ENCODE measurements around the gene DAND5. TPM values are rescaled to one million over a fixed set of nuclear protein-coding genes. Genes with fewer than 3 reads are reported as not detected.

DAND5 gene
- polyA plus RNA-seq, 1 experiment = not detected

- Histone ChIP-seq H3K27me3 (ENCODE audit: control insufficient read depth, insufficient read depth, low read length) (no peaks in the 10 kb centered on the region), H3K4me3 (ENCODE audit: low read depth, low read length) (no peak overlapping the region), H3K27ac (ENCODE audit: low read depth, low read length) (peak overlapping the region; percentile 31), H3K9me3 (ENCODE audit: control insufficient read depth, insufficient read depth, low read length) (no peaks in the 10 kb centered on the region; the same call in 1 of the 2 replicates)
- TF ChIP-seq CTCF (IDR thresholded peaks at IDR 0.05; ENCODE audit: low read depth, low read length) = no peak
- no peak for DNase-seq (ENCODE audit: low read depth, low spot score)
- ChIA-PET POLR2A (no interaction called here), CTCF (no interaction called here)
Observed at GRCh38 chr19:13020002-13020414, 50.6 kb downstream of the DAND5 start.

GRCh38 chr19:13022111-13022858 is 52.9 kb downstream of the DAND5 start:
- no peak for TF ChIP-seq CTCF (IDR thresholded peaks at IDR 0.05; ENCODE audit: low read depth, low read length)
- CTCF ChIA-PET = interaction anchor here (0.7 to 3.5 kb wide), 6 partner anchors 12 to 72 kb away, joined by 3 to 20 read pairs (median 6); no protein-coding TSS in a partner anchor
- peak overlapping the region; percentile 65 for H3K4me3 ChIP-seq (ENCODE audit: low read depth, low read length)
- H3K27me3 ChIP-seq (ENCODE audit: control insufficient read depth, insufficient read depth, low read length) = no peaks in the 10 kb centered on the region
- POLR2A ChIA-PET = interaction anchor here (0.7 to 3.1 kb wide), 8 partner anchors 9 to 60 kb away, joined by 3 to 20 read pairs (median 4); no protein-coding TSS in a partner anchor
- H3K27ac ChIP-seq (ENCODE audit: low read depth, low read length) = peak overlapping the region; percentile 99
- peak; percentile 55 for DNase-seq (ENCODE audit: low read depth, low spot score)
- no peaks in the 10 kb centered on the region; the same call in 1 of the 2 replicates for H3K9me3 ChIP-seq (ENCODE audit: control insufficient read depth, insufficient read depth, low read length)

- CTCF ChIA-PET = interaction anchor here (0.7 to 3.5 kb wide), 7 partner anchors 11 to 71 kb away, joined by 3 to 20 read pairs (median 5); no protein-coding TSS in a partner anchor
- H3K27ac ChIP-seq (ENCODE audit: low read depth, low read length) = peak overlapping the region; percentile 99
- POLR2A ChIA-PET = interaction anchor here (0.6 to 3.1 kb wide), 18 partner anchors 9 to 133 kb away, joined by 3 to 20 read pairs (median 4); partner anchors contain the start of gene CALR
- H3K4me3 ChIP-seq (ENCODE audit: low read depth, low read length) = peak overlapping the region; percentile 65
- H3K27me3 ChIP-seq (ENCODE audit: control insufficient read depth, insufficient read depth, low read length) = no peaks in the 10 kb centered on the region
- no peak for TF ChIP-seq CTCF (IDR thresholded peaks at IDR 0.05; ENCODE audit: low read depth, low read length)
- DNase-seq (ENCODE audit: low read depth, low spot score) = peak; percentile 92
- no peaks in the 10 kb centered on the region; the same call in 1 of the 2 replicates for H3K9me3 ChIP-seq (ENCODE audit: control insufficient read depth, insufficient read depth, low read length)
Observed at GRCh38 chr19:13022859-13023636, 53.7 kb downstream of the DAND5 start.

- H3K27ac ChIP-seq (ENCODE audit: low read depth, low read length) = peak overlapping the region; percentile 99
- DNase-seq (ENCODE audit: low read depth, low spot score) = no peak
- CTCF ChIA-PET = interaction anchor here (0.6 to 3.5 kb wide), 4 partner anchors 7 to 137 kb away, joined by 3 to 20 read pairs (median 4); no protein-coding TSS in a partner anchor
- no peak for TF ChIP-seq CTCF (IDR thresholded peaks at IDR 0.05; ENCODE audit: low read depth, low read length)
- no peaks in the 10 kb centered on the region for H3K27me3 ChIP-seq (ENCODE audit: control insufficient read depth, insufficient read depth, low read length)
- H3K4me3 ChIP-seq (ENCODE audit: low read depth, low read length) = peak overlapping the region; percentile 65
- POLR2A ChIA-PET = interaction anchor here (0.6 to 3.1 kb wide), 15 partner anchors 8 to 132 kb away, joined by 3 to 20 read pairs (median 4); partner anchors contain the start of gene CALR
- no peaks in the 10 kb centered on the region; the same call in 1 of the 2 replicates for H3K9me3 ChIP-seq (ENCODE audit: control insufficient read depth, insufficient read depth, low read length)
Observed at GRCh38 chr19:13023656-13024055, 54.3 kb downstream of the DAND5 start.

Small RNAs within 50 kb of the gene (small RNA-seq; reads per million reads assigned to genes)
- gene MIR5695 (ENCODE audit: insufficient read length, low read depth) (not detected), gene MIR6515 (ENCODE audit: insufficient read length, low read depth) (1.1 reads per million)

Other genes with a start within 250 kb of the DAND5 start
- gene TNPO2, start 245.6 kb upstream of the DAND5 start, polyA plus RNA-seq (2011; rRNA removed) = 47.3 and 58.8 TPM in 2 replicates
- gene TRIR, start 234.9 kb upstream of the DAND5 start, polyA plus RNA-seq (2011; rRNA removed) = 147 and 161 TPM in 2 replicates
- 114 and 129 TPM in 2 replicates for gene GET3, start 232.1 kb upstream of the DAND5 start, polyA plus RNA-seq (2011; rRNA removed)
- gene BEST2, start 217.8 kb upstream of the DAND5 start, polyA plus RNA-seq (2011; rRNA removed) = not detected in 2 replicates
- gene HOOK2, start 194.0 kb upstream of the DAND5 start, polyA plus RNA-seq (2011; rRNA removed) = 5.5 and 6.4 TPM in 2 replicates
- 24.1 and 44.3 TPM in 2 replicates for gene JUNB, start 178.1 kb upstream of the DAND5 start, polyA plus RNA-seq (2011; rRNA removed)
- gene PRDX2, start 167.8 kb upstream of the DAND5 start, polyA plus RNA-seq (2011; rRNA removed) = 187 and 237 TPM in 2 replicates
- 1.6 and 2.4 TPM in 2 replicates for gene THSD8, start 167.5 kb upstream of the DAND5 start, polyA plus RNA-seq (2011; rRNA removed)
- gene RNASEH2A, start 163.0 kb upstream of the DAND5 start, polyA plus RNA-seq (2011; rRNA removed) = 11.6 and 11.7 TPM in 2 replicates
- gene RTBDN, start 135.0 kb upstream of the DAND5 start, polyA plus RNA-seq (2011; rRNA removed) = not detected in 2 replicates
- 0.47 and 0.52 TPM in 2 replicates for gene MAST1, start 131.1 kb upstream of the DAND5 start, polyA plus RNA-seq (2011; rRNA removed)
- 28.9 and 39.5 TPM in 2 replicates for gene DNASE2, start 88.1 kb upstream of the DAND5 start, polyA plus RNA-seq (2011; rRNA removed)
- not detected in 2 replicates for gene KLF1, start 82.4 kb upstream of the DAND5 start, polyA plus RNA-seq (2011; rRNA removed)
- 11.4 and 14.0 TPM in 2 replicates for gene GCDH, start 78.4 kb upstream of the DAND5 start, polyA plus RNA-seq (2011; rRNA removed)
- gene SYCE2, start 50.3 kb upstream of the DAND5 start, polyA plus RNA-seq (2011; rRNA removed) = not detected in 2 replicates
- gene FARSA, start 35.9 kb upstream of the DAND5 start, polyA plus RNA-seq (2011; rRNA removed) = 13.5 and 23.0 TPM in 2 replicates
- 1,597 and 1,650 TPM in 2 replicates for gene CALR, start 31.0 kb upstream of the DAND5 start, polyA plus RNA-seq (2011; rRNA removed)
- gene RAD23A, start 23.7 kb upstream of the DAND5 start, polyA plus RNA-seq (2011; rRNA removed) = 36.2 and 41.4 TPM in 2 replicates
- 31.6 and 35.1 TPM in 2 replicates for gene GADD45GIP1, start 12.4 kb upstream of the DAND5 start, polyA plus RNA-seq (2011; rRNA removed)
- 15.1 and 22.3 TPM in 2 replicates for gene NFIX, start 25.9 kb downstream of the DAND5 start, polyA plus RNA-seq (2011; rRNA removed)
- 0.11 and 0.29 TPM in 2 replicates for gene LYL1, start 133.3 kb downstream of the DAND5 start, polyA plus RNA-seq (2011; rRNA removed)
- 17.3 and 21.0 TPM in 2 replicates for gene TRMT1, start 147.2 kb downstream of the DAND5 start, polyA plus RNA-seq (2011; rRNA removed)
- 43.4 and 76.4 TPM in 2 replicates for gene NACC1, start 148.7 kb downstream of the DAND5 start, polyA plus RNA-seq (2011; rRNA removed)
- gene STX10, start 180.8 kb downstream of the DAND5 start, polyA plus RNA-seq (2011; rRNA removed) = 47.9 and 57.6 TPM in 2 replicates
- gene IER2, start 180.8 kb downstream of the DAND5 start, polyA plus RNA-seq (2011; rRNA removed) = 15.3 and 21.3 TPM in 2 replicates

Measured in AG04450 (cell line).